Heart right ventricle (tissue), 16 donors: ENCODE results near the gene PTER. TPM values are rescaled to one million over a fixed set of nuclear protein-coding genes. Genes with fewer than 3 reads are reported as not detected.

ENCODE experiments used
- ATAC-seq, 8 donors: fragments of 200-7000 bp; cut with Tn5 transposase; one replicate each; pipeline ENCODE4 v1.9.1; 2020; ENCODE audit warnings: mild to moderate bottlenecking in 8 of 8, moderate library complexity in 8 of 8, moderate number of reproducible peaks in 1 of 8
- DNase-seq, 2 donors: peaks; one replicate each; pipeline ENCODE4 v3.0.0-alpha.2; 2020
- H3K27ac ChIP-seq, 10 donors: fragments of 200-600 bp; sonication (generic) in 2 of 10; one replicate each; pipeline versions ENCODE4 v1.5.0 to v1.8.0; 2020 to 2022; ENCODE audit warnings: mild to moderate bottlenecking in 3 of 10
- H3K27me3 ChIP-seq, 7 donors: fragments of 200-600 bp; one replicate each; pipeline ENCODE4 v1.8.0; 2021 to 2022; ENCODE audit warnings: mild to moderate bottlenecking in 2 of 7
- H3K36me3 ChIP-seq, 9 donors: fragments of 200-600 bp; sonication (generic) in 1 of 9; one replicate each; pipeline versions ENCODE4 v1.5.0 to v1.8.0; 2020 to 2022; ENCODE audit warnings: mild to moderate bottlenecking in 2 of 9
- H3K4me1 ChIP-seq, 9 donors: fragments of 200-600 bp; sonication (generic) in 1 of 9; one replicate each; pipeline versions ENCODE4 v1.5.0 to v1.8.0; 2020 to 2022; ENCODE audit warnings: mild to moderate bottlenecking in 4 of 9
- H3K4me3 ChIP-seq, 10 donors: fragments of 200-600 bp; sonication (generic) in 2 of 10; one replicate each; pipeline versions ENCODE4 v1.5.0 to v1.8.0; 2020 to 2022; ENCODE audit warnings: mild to moderate bottlenecking in 7 of 10, moderate library complexity in 2 of 10
- H3K9me3 ChIP-seq, 11 donors: fragments of 200-600 bp in 10 of 11; sonication (generic) in 2 of 11; one replicate each; pipeline versions ENCODE4 v1.5.0 to v1.8.0; 2013 to 2022; ENCODE audit warnings: mild to moderate bottlenecking in 2 of 11, control low read depth in 1 of 11, moderate library complexity in 1 of 11
- CTCF ChIP-seq, 9 donors: fragments of 200-600 bp; sonication (generic) in 2 of 9; IDR thresholded peaks; one replicate each; pipeline versions ENCODE4 v1.5.0 to v1.8.0; 2021 to 2022; ENCODE audit warnings: antibody characterized with exemption in 9 of 9, mild to moderate bottlenecking in 5 of 9, moderate library complexity in 1 of 9
- WGBS, 2 donors: extraction: QIAGEN DNeasy Blood & Tissue Kit; methylation state at CpG; one replicate each; pipeline ENCODE4 v1.1.7; 2013; ENCODE audit warnings: inconsistent platforms in 1 of 2; 5-methylcytosine and 5-hydroxymethylcytosine counted together
- intact Hi-C, 10 donors: fragments of 100-400 bp; cut with DNase I; formaldehyde crosslinking; loops; one replicate each; pipeline versions ENCODE4 v1.11.1 to v1.14.2; 2022
- polyA plus RNA-seq, 2 donors: library from polyadenylated mRNA; stranded (reverse); fragments of 200-250 nt; gene quantifications; one replicate each; pipeline ENCODE4 v1.2.3, GENCODE V29; 2013
- total RNA-seq, 10 donors: library from RNA; stranded (reverse); fragmentation: NEBNext Ultra II Directional in 3 of 10; extraction: Animal tissue kit (Norgen Biotek cat#: 25700) in 3 of 10; gene quantifications; one replicate each; pipeline versions ENCODE4 v1.2.1 to v1.2.4, GENCODE V29; 2021 to 2023
- donor health status: Arrhythmogenic right ventricular cardiomyopathy.
- donor health status: ischemic (EF 13 %, LVEDD 7.1; RV severe dilation, severe dysfunction).
- donor health status: healthy with polysubstance abuse.
- donor health status: DM: no; HTN: yes; CAD: no.
- donor health status: DM: no; HTN: no; CAD: no.
- donor health status: ischemic (EF 25% LVEDD 6.9; RV normal size, moderate dysfunction).
- donor health status: ischemic (EF 25% LVEDD 5.7; RV mildly dilated, moderate dysfunction).
- donor health status: healthy.
- donor health status: DM: yes; HTN: yes; CAD: no.
- donor health status: Ischemic cardiomyopathy.
- donor health status: ischemic (EF 35%, LVEDD 5.7; RV mildly dilated, moderate dysfunction).
- donor health status: nonischemic (EF 11% LVEDD 7.7; RV severe dilation, severe dysfunction).
- donor health status: DM: yes; HTN: yes; CAD: no.
- donor health status: PGD.
- donor health status: ischemic (EF 29% LVEDD 5.4; RV normal size, mild dysfunction).
- donor health status: nonischemic (EF 23%, LVEDD 6.1; RV moderate dilation, normal function).

Gene PTER
- total and polyA plus RNA-seq, 12 donors, result 2.9 to 21.4 (median 14.5) TPM

GRCh38 chr10:16545116-16545736 is 108.4 kb downstream of the PTER start:
- no peak for DNase-seq
- ATAC-seq, result peak in 1 of 8 donors; percentile 58
- intact Hi-C loops, result no loop called here
- TF ChIP-seq CTCF (IDR thresholded peaks at IDR 0.05), result peak; percentile 29 to 65 (median 63)
- WGBS, 2 donors, result 12 to 14% methylated on average over 7 of the region's 7 CpGs
- H3K27ac ChIP-seq, result no peak overlapping the region
- no peaks in the 10 kb centered on the region for H3K9me3 ChIP-seq
- H3K27me3 ChIP-seq, result peaks cover 0 to 13% (median 0%) of the 10 kb centered on the region in 7 donors
- no peak overlapping the region for H3K4me3 ChIP-seq
- no peaks in the 10 kb centered on the region for H3K36me3 ChIP-seq
- H3K4me1 ChIP-seq, result peaks cover 0 to 3% (median 0%) of the 10 kb centered on the region in 9 donors

GRCh38 chr10:16547973-16548372 is 111.2 kb downstream of the PTER start:
- Histone ChIP-seq H3K36me3 (no peaks in the 10 kb centered on the region), H3K4me3 (no peak overlapping the region), H3K4me1 (peaks cover 0 to 3% (median 0%) of the 10 kb centered on the region in 9 donors), H3K27me3 (peaks cover 0 to 5% (median 0%) of the 10 kb centered on the region in 7 donors), H3K27ac (no peak overlapping the region), H3K9me3 (no peaks in the 10 kb centered on the region)
- DNase-seq (no peak), ATAC-seq (no peak)
- TF ChIP-seq CTCF (IDR thresholded peaks at IDR 0.05), result no peak
- intact Hi-C loops, result no loop called here
- 86 to 93% methylated on average over 4 of the region's 4 CpGs for WGBS, 2 donors

GRCh38 chr10:16559236-16559773 is 122.5 kb downstream of the PTER start:
- intact Hi-C loops, result no loop called here

GRCh38 chr10:16562891-16563290 is 126.1 kb downstream of the PTER start:
- no peaks in the 10 kb centered on the region for H3K36me3 ChIP-seq
- no peak for ATAC-seq
- H3K9me3 ChIP-seq, result peaks cover 0 to 12% (median 4%) of the 10 kb centered on the region in 11 donors
- no peak for DNase-seq
- peaks cover 0 to 6% (median 0%) of the 10 kb centered on the region in 9 donors for H3K4me1 ChIP-seq
- WGBS, 2 donors, result 86% methylated on average over 6 of the region's 6 CpGs
- intact Hi-C loops, result no loop called here
- H3K4me3 ChIP-seq, result no peak overlapping the region
- H3K27ac ChIP-seq, result no peak overlapping the region
- H3K27me3 ChIP-seq, result peaks cover 0 to 6% (median 0%) of the 10 kb centered on the region in 7 donors
- no peak for TF ChIP-seq CTCF (IDR thresholded peaks at IDR 0.05)

More at GRCh38 chr10:16559236-16559773, 122.5 kb downstream of the PTER start:
- no peak for DNase-seq
- Histone ChIP-seq H3K9me3 (peaks cover 0 to 17% (median 5%) of the 10 kb centered on the region in 11 donors), H3K27ac (no peak overlapping the region), H3K27me3 (peaks cover 0 to 6% (median 0%) of the 10 kb centered on the region in 7 donors), H3K4me3 (no peak overlapping the region), H3K4me1 (no peaks in the 10 kb centered on the region), H3K36me3 (no peaks in the 10 kb centered on the region)
- TF ChIP-seq CTCF (IDR thresholded peaks at IDR 0.05), result no peak
- WGBS, 2 donors, result 57 to 66% methylated on average over 5 of the region's 5 CpGs
- no peak for ATAC-seq

Other genes with a start within 250 kb of the PTER start
- gene C1QL3, start 84.9 kb downstream of the PTER start, total RNA-seq, result under 1 TPM in 2 of 10 donors, not detected in 8; 0.10 to 0.24 TPM
- gene C1QL3, start 84.9 kb downstream of the PTER start, polyA plus RNA-seq, result under 1 TPM in 1 of 2 donors, not detected in 1; 0.03 TPM